IMR-90 (cell line): ENCODE data around the gene CAPNS2. TPM values are rescaled to one million over a fixed set of nuclear protein-coding genes. Genes with fewer than 3 reads are reported as not detected.

ENCODE experiments used
- ATAC-seq: fragments of 200-7000 bp; cut with Tn5 transposase; 2 replicates; pipeline ENCODE4 v1.9.1; 2020; ENCODE audit warnings: low read depth, mild to moderate bottlenecking, moderate library complexity
- BruUV-seq: library from RNA; stranded (reverse); fragments of 400-500 nt; replicated peaks from 2 replicates; lab custom pipeline; 2021; lab: Mats Ljungman, UMichigan
- CTCF ChIA-PET: fragments of 300-600 bp; formaldehyde crosslinking; extraction: SDS; loops from one replicate; lab custom pipeline; 2021; ENCODE audit warnings: antibody characterized with exemption; lab: Yijun Ruan, JAX
- POLR2A ChIA-PET: fragments of 300-600 bp; sonication (Branson Sonifier 250); formaldehyde crosslinking; loops from one replicate; lab custom pipeline; 2022; ENCODE audit warnings: antibody characterized with exemption; ENCODE audit not compliant: unreplicated experiment; lab: Charles Lee
- DNase-seq: peaks from one replicate; pipeline ENCODE4 v3.0.0; 2013
- H2AFZ ChIP-seq: replicated peaks from 2 replicates; pipeline ENCODE3; 2013; ENCODE audit warnings: low read length, mild to moderate bottlenecking; ENCODE audit not compliant: poor library complexity
- H2AK5ac ChIP-seq: 2 replicates; pipeline ENCODE4 v1.6.1; 2013; ENCODE audit warnings: low read depth, low read length, inconsistent platforms
- H2AK9ac ChIP-seq: replicated peaks from 2 replicates; pipeline ENCODE3; 2013; ENCODE audit warnings: mild to moderate bottlenecking, low read depth, low read length, moderate library complexity; ENCODE audit not compliant: poor library complexity
- H2BK120ac ChIP-seq: 2 replicates; pipeline ENCODE4 v1.6.1; 2013; ENCODE audit warnings: low read depth, low read length, inconsistent platforms
- H2BK15ac ChIP-seq: 3 replicates; pipeline ENCODE4 v1.6.1; 2013; ENCODE audit warnings: low read depth, low read length, inconsistent platforms
- H2BK20ac ChIP-seq: 2 replicates; pipeline ENCODE4 v1.6.1; 2013; ENCODE audit warnings: low read depth, mild to moderate bottlenecking, inconsistent platforms, low read length, moderate library complexity
- H2BK5ac ChIP-seq: 2 replicates; pipeline ENCODE4 v1.6.1; 2013; ENCODE audit warnings: mild to moderate bottlenecking, low read depth, low read length, inconsistent platforms; ENCODE audit not compliant: poor library complexity, severe bottlenecking
- H3K14ac ChIP-seq: replicated peaks from 2 replicates; pipeline ENCODE4 v1.6.1; 2013; ENCODE audit warnings: low read depth, low read length, inconsistent platforms
- H3K18ac ChIP-seq: 2 replicates; pipeline ENCODE4 v1.6.1; 2013; ENCODE audit warnings: low read depth, low read length, control low read depth
- H3K23ac ChIP-seq: 2 replicates; pipeline ENCODE4 v1.6.1; 2013; ENCODE audit warnings: low read depth, low read length, inconsistent platforms
- H3K27ac ChIP-seq: 2 replicates; pipeline ENCODE4 v1.5.1; 2013; ENCODE audit warnings: mild to moderate bottlenecking, control low read depth, low read length; ENCODE audit not compliant: insufficient read depth
- H3K27me3 ChIP-seq: 2 replicates; pipeline ENCODE4 v1.6.1; 2013; ENCODE audit warnings: low read length; ENCODE audit not compliant: control insufficient read depth, insufficient read depth
- H3K36me3 ChIP-seq: 2 replicates; pipeline ENCODE4 v1.6.1; 2013; ENCODE audit warnings: low read length, mixed read lengths; ENCODE audit not compliant: control insufficient read depth, insufficient read depth
- H3K4ac ChIP-seq: 2 replicates; pipeline ENCODE4 v1.6.1; 2013; ENCODE audit warnings: low read depth, low read length, inconsistent platforms
- H3K4me1 ChIP-seq: 2 replicates; pipeline ENCODE4 v1.6.1; 2013; ENCODE audit warnings: low read length, mixed read lengths; ENCODE audit not compliant: control insufficient read depth, insufficient read depth
- H3K4me2 ChIP-seq: 2 replicates; pipeline ENCODE4 v1.6.1; 2013; ENCODE audit warnings: low read depth, mild to moderate bottlenecking, control low read depth, low read length, moderate library complexity
- H3K4me3 ChIP-seq: 2 replicates; pipeline ENCODE4 v1.5.1; 2013; ENCODE audit warnings: low read depth, mild to moderate bottlenecking, control low read depth, low read length, moderate library complexity; ENCODE audit not compliant: insufficient read depth
- H3K56ac ChIP-seq: 2 replicates; pipeline ENCODE4 v1.6.1; 2013; ENCODE audit warnings: low read length, inconsistent platforms; ENCODE audit not compliant: insufficient read depth; ENCODE audit errors: extremely low read depth
- H3K79me1 ChIP-seq, 2 experiments: 2 replicates each; pipeline ENCODE4 v1.6.1; 2013; ENCODE audit warnings: low read length in 2 of 2, inconsistent platforms in 1 of 2, low read depth in 1 of 2
- H3K9ac ChIP-seq: 2 replicates; pipeline ENCODE4 v1.6.1; 2013; ENCODE audit warnings: low read depth, low read length, control low read depth
- H3K9me1 ChIP-seq: 2 replicates; pipeline ENCODE4 v1.6.1; 2013; ENCODE audit warnings: low read length, inconsistent platforms; ENCODE audit not compliant: insufficient read depth
- H3K9me3 ChIP-seq: 2 replicates; pipeline ENCODE4 v1.6.1; 2013; ENCODE audit warnings: low read length; ENCODE audit not compliant: control insufficient read depth, insufficient read depth
- H4K20me1 ChIP-seq: 2 replicates; pipeline ENCODE4 v1.6.1; 2013; ENCODE audit warnings: low read length, inconsistent platforms; ENCODE audit not compliant: insufficient read depth
- H4K5ac ChIP-seq: 2 replicates; pipeline ENCODE4 v1.6.1; 2013; ENCODE audit warnings: mild to moderate bottlenecking, low read depth, low read length, control low read depth
- H4K8ac ChIP-seq, 2 experiments: 2 replicates each; pipeline ENCODE4 v1.6.1; 2013; ENCODE audit warnings: low read depth in 2 of 2, low read length in 2 of 2, control low read depth in 1 of 2, inconsistent platforms in 1 of 2
- H4K91ac ChIP-seq: 2 replicates; pipeline ENCODE4 v1.6.1; 2013; ENCODE audit warnings: low read depth, low read length, inconsistent platforms; ENCODE audit not compliant: insufficient read depth
- CHD1 ChIP-seq: IDR thresholded peaks from 2 replicates; pipeline ENCODE4 v1.6.1; 2012; ENCODE audit warnings: low read depth, low read length, improper control_type of control experiment
- CTCF ChIP-seq: conservative IDR thresholded peaks from 2 replicates; pipeline ENCODE4 v1.5.1; 2012; ENCODE audit warnings: mild to moderate bottlenecking, low read depth, low read length, improper control_type of control experiment
- MAFK ChIP-seq: IDR thresholded peaks from 2 replicates; pipeline ENCODE4 v1.6.1; 2012; ENCODE audit warnings: low read depth, low read length, improper control_type of control experiment
- POLR2A ChIP-seq: IDR thresholded peaks from 2 replicates; pipeline ENCODE4 v1.6.1; 2012; ENCODE audit warnings: mild to moderate bottlenecking, low read depth, low read length
- RAD21 ChIP-seq: IDR thresholded peaks from 2 replicates; pipeline ENCODE4 v1.6.1; 2012; ENCODE audit warnings: low read length, improper control_type of control experiment
- RFX5 ChIP-seq: IDR thresholded peaks from 2 replicates; pipeline ENCODE4 v1.8.0; 2012; ENCODE audit warnings: low read depth, mild to moderate bottlenecking, low read length, moderate library complexity
- SMC3 ChIP-seq: fragments of 150-350 bp; IDR thresholded peaks from 2 replicates; pipeline ENCODE4 v1.6.1; 2016; ENCODE audit warnings: low read depth, mild to moderate bottlenecking, antibody characterized with exemption, low read length, moderate library complexity
- USF2 ChIP-seq: fragments of 150-350 bp; IDR thresholded peaks from 2 replicates; pipeline ENCODE4 v1.6.1; 2017; ENCODE audit warnings: mild to moderate bottlenecking, antibody characterized with exemption, low read length, low read depth
- WGBS, 2 experiments: methylation state at CpG; one replicate each; pipeline versions ENCODE4 v1.1.5 to v1.1.7; 2013; ENCODE audit warnings: missing lambda C conversion rate in 2 of 2; ENCODE audit not compliant: insufficient read length in 1 of 2; ENCODE audit errors: extremely low coverage in 2 of 2; 5-methylcytosine and 5-hydroxymethylcytosine counted together
- dilution Hi-C: fragments of 300-500 bp; cut with HindIII; formaldehyde crosslinking; loops from one replicate; pipeline ENCODE4 v1.14.3; 2018; ENCODE audit warnings: low sequenced_read_pairs; ENCODE audit not compliant: unreplicated experiment
- in situ Hi-C: fragments of 300-500 bp; cut with MboI; formaldehyde crosslinking; loops from 3 replicates; pipeline ENCODE4 v1.14.3; 2019; ENCODE audit warnings: low sequenced_read_pairs, inconsistent platforms, mixed read lengths
- intact Hi-C: fragments of 100-400 bp; cut with micrococcal nuclease; formaldehyde crosslinking; loops from 2 replicates; pipeline ENCODE4 v1.10.0; 2022
- polyA plus RNA-seq, 3 experiments: library from polyadenylated mRNA; depleted of rRNA; stranded (reverse); fragments of >200 nt; gene quantifications; 2 replicates each; pipeline ENCODE4 v1.2.3, GENCODE V29; 2012; ENCODE audit warnings: low replicate concordance in 1 of 3
- total RNA-seq: library from RNA; depleted of rRNA; stranded (reverse); fragments of >200 nt; gene quantifications from 2 replicates; pipeline ENCODE4 v1.2.3, GENCODE V29; 2012

Gene CAPNS2
- total and polyA plus RNA-seq, 2 of the 4 experiments (the other 2 are of a cell fraction), result 0.09 to 0.72 TPM

GRCh38 chr16:55543472-55543871 lies 23.0 kb upstream of the CAPNS2 start:
- no peak overlapping the region for H2BK5ac ChIP-seq
- WGBS, 2 experiments, result no CpG with 5 or more reads among the region's 2 CpGs
- no peak overlapping the region for H3K9ac ChIP-seq
- H3K4ac ChIP-seq, result no peak overlapping the region
- no peak overlapping the region for H3K18ac ChIP-seq
- peak; percentile 67 for ATAC-seq
- H3K79me1 ChIP-seq, result no peaks in the 10 kb centered on the region
- ChIA-PET POLR2A (interaction anchor here (0.5 kb wide), 1 partner anchor 63 kb away, joined by 3 read pairs; no protein-coding TSS in a partner anchor), CTCF (interaction anchor here (2.5 kb wide), 1 partner anchor 79 kb away, joined by 14 read pairs; no protein-coding TSS in a partner anchor)
- no peak overlapping the region for H3K4me2 ChIP-seq
- H3K4me3 ChIP-seq, result no peak overlapping the region
- H2AK9ac ChIP-seq, result no peak overlapping the region
- in situ Hi-C loops (loop anchor here (5.0 to 10.0 kb wide), 2 partner anchors 76 to 301 kb away; no protein-coding TSS in a partner anchor), dilution Hi-C loops (no loop called here), intact Hi-C loops (loop anchor here (1.0 to 10.0 kb wide), 5 partner anchors 48 to 1599 kb away; no protein-coding TSS in a partner anchor)
- H2AFZ ChIP-seq, result no peak overlapping the region
- no peak overlapping the region for H4K8ac ChIP-seq
- H2BK15ac ChIP-seq, result no peak overlapping the region
- H3K14ac ChIP-seq, result no peak overlapping the region
- BruUV-seq, result no TSS peak
- H2BK120ac ChIP-seq, result no peak overlapping the region
- H3K9me1 ChIP-seq, result peaks cover 6% of the 10 kb centered on the region
- no peak overlapping the region for H2AK5ac ChIP-seq
- no peak overlapping the region for H4K91ac ChIP-seq
- no peak overlapping the region for H4K5ac ChIP-seq
- H3K9me3 ChIP-seq, result no peaks in the 10 kb centered on the region
- H2BK20ac ChIP-seq, result no peak overlapping the region
- H3K23ac ChIP-seq, result no peak overlapping the region
- H3K56ac ChIP-seq, result no peak overlapping the region
- H3K27ac ChIP-seq, result no peak overlapping the region
- peaks cover 6% of the 10 kb centered on the region for H3K4me1 ChIP-seq
- no peaks in the 10 kb centered on the region for H3K27me3 ChIP-seq
- peaks cover 2% of the 10 kb centered on the region; the same call in 1 of the 2 replicates for H3K36me3 ChIP-seq
- peak; percentile 41 for DNase-seq
- no peak for TF ChIP-seq MAFK
- no peak for TF ChIP-seq CHD1
- TF ChIP-seq POLR2A, result no peak
- peak; percentile 80 for TF ChIP-seq SMC3
- TF ChIP-seq USF2, result no peak
- TF ChIP-seq RFX5, result no peak
- TF ChIP-seq RAD21, result peak; percentile 64
- TF ChIP-seq CTCF, result peak; percentile 59
- no peaks in the 10 kb centered on the region for H4K20me1 ChIP-seq
